ENCODE data around the gene NCOA3.

The NCOA3 gene

DNA sequence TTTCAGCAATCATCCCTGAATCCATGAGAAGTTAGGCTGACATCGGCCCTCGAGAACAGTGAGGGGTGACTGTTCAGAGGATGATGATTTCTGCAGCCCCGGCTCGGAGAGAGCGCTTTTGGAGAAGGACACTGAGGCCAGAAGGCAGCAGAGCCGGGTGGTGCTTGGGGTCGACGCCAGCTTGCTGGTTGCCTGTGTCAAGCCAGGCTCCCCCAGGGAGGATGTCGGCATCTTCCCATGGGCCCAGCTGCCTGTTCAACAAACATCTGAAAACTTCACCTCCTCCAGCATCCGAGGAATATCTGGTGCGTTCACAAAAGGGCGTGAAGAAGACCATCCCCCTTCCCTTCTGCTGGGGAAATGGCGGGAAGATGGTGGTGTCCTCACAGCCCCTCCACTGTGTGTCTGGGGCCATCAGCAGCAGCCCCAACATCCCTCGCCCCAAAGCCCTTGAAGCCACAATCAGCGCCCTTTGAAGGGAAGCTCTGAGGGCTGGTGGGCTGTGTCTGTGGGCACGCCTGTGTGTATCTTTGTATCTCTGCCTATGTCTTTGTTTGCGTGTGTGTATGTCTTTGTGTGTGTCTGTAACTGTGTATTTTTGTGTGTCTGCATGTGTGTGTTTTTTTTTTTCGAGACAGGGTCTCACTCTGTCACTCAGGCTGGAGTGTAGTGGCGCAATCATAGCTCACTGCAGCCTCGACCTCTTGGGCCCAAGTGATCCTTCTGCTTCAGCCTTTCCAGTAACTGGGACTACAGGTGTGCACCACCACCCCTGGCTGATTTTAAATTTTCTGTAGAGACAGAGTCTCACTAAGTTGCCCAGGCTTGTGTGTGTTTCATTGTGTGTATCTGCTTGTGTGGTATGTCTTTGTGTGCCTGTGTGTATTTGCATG is 185.7 kb downstream of the NCOA3 start:
- DNase-seq (ENCODE audit: low spot score), result no peak
- TF ChIP-seq, protein P1, sequence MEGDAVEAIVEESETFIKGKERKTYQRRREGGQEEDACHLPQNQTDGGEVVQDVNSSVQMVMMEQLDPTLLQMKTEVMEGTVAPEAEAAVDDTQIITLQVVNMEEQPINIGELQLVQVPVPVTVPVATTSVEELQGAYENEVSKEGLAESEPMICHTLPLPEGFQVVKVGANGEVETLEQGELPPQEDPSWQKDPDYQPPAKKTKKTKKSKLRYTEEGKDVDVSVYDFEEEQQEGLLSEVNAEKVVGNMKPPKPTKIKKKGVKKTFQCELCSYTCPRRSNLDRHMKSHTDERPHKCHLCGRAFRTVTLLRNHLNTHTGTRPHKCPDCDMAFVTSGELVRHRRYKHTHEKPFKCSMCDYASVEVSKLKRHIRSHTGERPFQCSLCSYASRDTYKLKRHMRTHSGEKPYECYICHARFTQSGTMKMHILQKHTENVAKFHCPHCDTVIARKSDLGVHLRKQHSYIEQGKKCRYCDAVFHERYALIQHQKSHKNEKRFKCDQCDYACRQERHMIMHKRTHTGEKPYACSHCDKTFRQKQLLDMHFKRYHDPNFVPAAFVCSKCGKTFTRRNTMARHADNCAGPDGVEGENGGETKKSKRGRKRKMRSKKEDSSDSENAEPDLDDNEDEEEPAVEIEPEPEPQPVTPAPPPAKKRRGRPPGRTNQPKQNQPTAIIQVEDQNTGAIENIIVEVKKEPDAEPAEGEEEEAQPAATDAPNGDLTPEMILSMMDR (conservative IDR thresholded peaks at IDR 0.05; ENCODE audit: low read depth), result no peak
- peak overlapping the region; percentile 35 for H3K27ac ChIP-seq
- ChIA-PET CTCF (interaction anchor here (0.6 kb wide), 1 partner anchor 547 kb away, joined by 3 read pairs; no protein-coding TSS in a partner anchor), POLR2A (ENCODE audit: low non-redundant PET) (no interaction called here)

DNA sequence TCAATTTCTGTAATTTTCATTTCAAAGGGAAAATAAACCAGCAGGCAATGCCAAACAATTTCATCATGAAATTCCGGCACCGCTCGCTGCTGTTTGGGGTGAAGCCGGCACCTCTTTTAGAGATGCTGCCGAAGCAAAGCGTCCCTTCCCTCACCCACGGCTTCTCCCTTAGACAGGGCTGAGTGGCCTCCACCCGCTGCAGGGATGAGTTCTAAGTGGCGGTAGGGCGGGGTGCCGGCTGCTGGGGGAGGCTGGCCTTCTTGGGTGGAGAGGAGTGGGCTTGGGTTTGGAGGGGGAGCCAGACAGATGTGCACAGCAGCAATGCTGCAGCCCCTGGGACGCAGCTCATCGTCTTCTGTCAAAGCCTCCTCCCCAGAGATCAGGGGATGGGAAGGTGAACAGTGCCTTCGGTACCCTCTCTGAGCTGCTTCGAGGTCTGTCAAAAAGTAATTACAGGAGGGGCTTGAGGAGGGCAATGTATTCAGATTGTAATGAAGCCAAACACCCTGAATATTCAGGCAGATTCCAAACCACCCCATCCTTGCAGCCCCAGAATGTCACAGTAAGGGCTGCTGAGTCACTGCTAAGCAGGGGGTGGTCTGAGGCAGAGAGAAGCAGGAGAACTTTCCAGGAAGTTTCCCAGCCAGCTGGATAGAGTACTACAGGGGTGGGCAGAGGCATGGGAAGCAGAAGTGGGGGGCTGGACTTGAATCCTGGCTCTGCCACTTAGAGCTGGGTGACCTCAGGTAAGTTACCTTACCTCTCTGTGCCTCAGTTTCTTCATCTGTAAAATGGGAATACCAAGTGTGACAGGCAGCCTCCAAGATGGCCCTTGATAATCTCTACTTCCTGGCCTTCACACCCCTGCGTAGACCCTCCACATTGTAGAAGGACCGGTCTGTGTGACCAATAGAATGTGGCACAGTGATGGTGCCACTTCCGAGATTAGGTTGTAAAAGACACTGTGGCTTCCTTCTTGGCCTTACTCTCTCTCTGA is 187.0 kb downstream of the NCOA3 start:
- peak overlapping the region; percentile 35 for H3K27ac ChIP-seq
- TF ChIP-seq, protein P1 (conservative IDR thresholded peaks at IDR 0.05; ENCODE audit: low read depth), result no peak
- ChIA-PET CTCF (interaction anchor here (0.5 kb wide), 1 partner anchor 1216 kb away, joined by 3 read pairs; no protein-coding TSS in a partner anchor), POLR2A (ENCODE audit: low non-redundant PET) (no interaction called here)
- no peak for DNase-seq (ENCODE audit: low spot score)

DNA sequence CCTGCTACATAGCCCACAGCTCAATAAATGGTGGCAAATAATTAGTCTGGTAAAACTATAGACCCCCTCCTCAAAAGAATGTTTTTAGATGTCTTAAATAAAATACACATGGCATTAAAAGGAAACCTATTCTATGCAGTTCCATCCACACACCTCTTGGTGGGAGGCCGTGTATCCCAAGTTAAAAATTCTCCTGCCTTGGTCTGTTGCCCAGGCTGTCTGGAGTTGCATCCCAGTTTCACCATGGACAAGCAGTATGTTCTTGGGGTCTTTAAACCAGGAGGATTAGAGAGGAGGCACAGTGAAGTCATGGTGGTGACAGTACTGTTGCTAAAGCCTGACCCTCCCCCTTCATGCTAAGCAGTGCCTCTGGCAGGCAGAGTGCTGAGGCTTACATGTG is 188.0 kb downstream of the NCOA3 start:
- ChIA-PET POLR2A (ENCODE audit: low non-redundant PET) (no interaction called here), CTCF (interaction anchor here (0.5 kb wide), 1 partner anchor 1215 kb away, joined by 3 read pairs; no protein-coding TSS in a partner anchor)
- 0 out of 2 replicates have a peak overlapping the region, but pooled peaks have one; percentile 13 for H3K27ac ChIP-seq
- DNase-seq (ENCODE audit: low spot score), result no peak
- TF ChIP-seq, protein P1 (conservative IDR thresholded peaks at IDR 0.05; ENCODE audit: low read depth), result no peak

GRCh38 chr20:47691625-47692024 is 189.9 kb downstream of the NCOA3 start:
- POLR2A ChIA-PET (ENCODE audit: low non-redundant PET), result no interaction called here
- TF ChIP-seq, protein P1 (conservative IDR thresholded peaks at IDR 0.05; ENCODE audit: low read depth), result no peak
- no peak overlapping the region for H3K27ac ChIP-seq
- CTCF ChIA-PET, result interaction anchor here (0.6 to 1.6 kb wide), 8 partner anchors 12 to 1310 kb away, joined by 3 to 10 read pairs (median 3); no protein-coding TSS in a partner anchor
- no peak for DNase-seq (ENCODE audit: low spot score)

GRCh38 chr20:47694021-47694818 is 192.5 kb downstream of the NCOA3 start:
- ChIA-PET CTCF (interaction anchor here (0.6 to 2.2 kb wide), 6 partner anchors 16 to 1089 kb away, joined by 3 to 11 read pairs (median 4); no protein-coding TSS in a partner anchor), POLR2A (ENCODE audit: low non-redundant PET) (no interaction called here)
- H3K27ac ChIP-seq, result peak overlapping the region; percentile 34
- TF ChIP-seq, protein P1 (conservative IDR thresholded peaks at IDR 0.05; ENCODE audit: low read depth), result no peak
- no peak for DNase-seq (ENCODE audit: low spot score)
